Measurements from ENCODE around the gene AGBL4. TPM values are rescaled to one million over a fixed set of nuclear protein-coding genes. Genes with fewer than 3 reads are reported as not detected.
"Not testable (repeated sequence)": the region's sequence is repeated elsewhere in the genome, so short reads cannot be mapped to it uniquely, and the experiment has no call there.

Gene AGBL4
- total RNA-seq, 4 donors from 2014 or later = 0.19 to 1.0 (median 1.0) TPM; not detected in 1

DNA sequence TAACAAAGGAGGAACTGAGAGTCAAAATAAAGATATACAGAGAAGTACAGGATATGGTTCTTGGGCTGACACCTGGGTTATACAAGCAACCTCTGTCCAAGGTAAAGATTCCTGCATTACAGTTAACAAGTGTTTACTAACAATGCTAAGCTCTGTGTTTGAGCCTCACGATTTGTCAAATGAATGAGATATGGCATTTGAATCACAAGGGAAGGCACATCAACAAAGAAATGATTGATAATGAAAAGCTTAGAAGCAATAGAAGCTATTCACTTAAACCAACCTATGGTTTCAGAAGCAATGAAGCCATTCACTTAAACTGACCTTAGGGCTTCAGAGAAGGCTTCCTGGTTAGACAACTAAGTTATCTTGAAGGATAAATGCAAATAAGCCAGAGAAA lies 199.5 kb downstream of the AGBL4 start:
- H3K27me3 ChIP-seq = no peaks in the 10 kb centered on the region
- TF ChIP-seq EP300 (IDR thresholded peaks at IDR 0.05) (no peak), POLR2A (IDR thresholded peaks at IDR 0.05) (no peak), POLR2AphosphoS5 (IDR thresholded peaks at IDR 0.05) (no peak)
- TF ChIP-seq, protein P1, sequence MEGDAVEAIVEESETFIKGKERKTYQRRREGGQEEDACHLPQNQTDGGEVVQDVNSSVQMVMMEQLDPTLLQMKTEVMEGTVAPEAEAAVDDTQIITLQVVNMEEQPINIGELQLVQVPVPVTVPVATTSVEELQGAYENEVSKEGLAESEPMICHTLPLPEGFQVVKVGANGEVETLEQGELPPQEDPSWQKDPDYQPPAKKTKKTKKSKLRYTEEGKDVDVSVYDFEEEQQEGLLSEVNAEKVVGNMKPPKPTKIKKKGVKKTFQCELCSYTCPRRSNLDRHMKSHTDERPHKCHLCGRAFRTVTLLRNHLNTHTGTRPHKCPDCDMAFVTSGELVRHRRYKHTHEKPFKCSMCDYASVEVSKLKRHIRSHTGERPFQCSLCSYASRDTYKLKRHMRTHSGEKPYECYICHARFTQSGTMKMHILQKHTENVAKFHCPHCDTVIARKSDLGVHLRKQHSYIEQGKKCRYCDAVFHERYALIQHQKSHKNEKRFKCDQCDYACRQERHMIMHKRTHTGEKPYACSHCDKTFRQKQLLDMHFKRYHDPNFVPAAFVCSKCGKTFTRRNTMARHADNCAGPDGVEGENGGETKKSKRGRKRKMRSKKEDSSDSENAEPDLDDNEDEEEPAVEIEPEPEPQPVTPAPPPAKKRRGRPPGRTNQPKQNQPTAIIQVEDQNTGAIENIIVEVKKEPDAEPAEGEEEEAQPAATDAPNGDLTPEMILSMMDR (IDR thresholded peaks at IDR 0.05) = no peak
- H3K27ac ChIP-seq = no peak overlapping the region
- no peaks in the 10 kb centered on the region for H3K4me1 ChIP-seq
- no peak overlapping the region for H3K4me3 ChIP-seq
- H3K9me3 ChIP-seq = no peaks in the 10 kb centered on the region
- no peak for DNase-seq (ENCODE audit: low spot score in 2 of 2)
- WGBS = 47% methylated on average over 1 of the region's 1 CpG
- H3K36me3 ChIP-seq = no peaks in the 10 kb centered on the region

- H3K4me3 ChIP-seq = no peak overlapping the region
- WGBS = 38% methylated on average over 2 of the region's 2 CpGs
- H3K27ac ChIP-seq = no peak overlapping the region
- H3K9me3 ChIP-seq = no peaks in the 10 kb centered on the region
- TF ChIP-seq POLR2A (IDR thresholded peaks at IDR 0.05) (no peak), EP300 (IDR thresholded peaks at IDR 0.05) (no peak), POLR2AphosphoS5 (IDR thresholded peaks at IDR 0.05) (no peak)
- TF ChIP-seq, protein P1 (IDR thresholded peaks at IDR 0.05) = no peak
- H3K4me1 ChIP-seq = no peaks in the 10 kb centered on the region
- no peaks in the 10 kb centered on the region for H3K36me3 ChIP-seq
- no peaks in the 10 kb centered on the region for H3K27me3 ChIP-seq
- no peak for DNase-seq (ENCODE audit: low spot score in 2 of 2)
Measured at GRCh38 chr1:49817681-49818080, 206.1 kb downstream of the AGBL4 start.

GRCh38 chr1:49787013-49787412 lies 236.7 kb downstream of the AGBL4 start:
- not testable (repeated sequence) for H3K27ac ChIP-seq; H3K4me3 ChIP-seq; H3K9me3 ChIP-seq; H3K27me3 ChIP-seq; H3K36me3 ChIP-seq; DNase-seq (ENCODE audit: low spot score in 2 of 2); H3K4me1 ChIP-seq
- WGBS = 89% methylated on average over 17 of the region's 17 CpGs

DNA sequence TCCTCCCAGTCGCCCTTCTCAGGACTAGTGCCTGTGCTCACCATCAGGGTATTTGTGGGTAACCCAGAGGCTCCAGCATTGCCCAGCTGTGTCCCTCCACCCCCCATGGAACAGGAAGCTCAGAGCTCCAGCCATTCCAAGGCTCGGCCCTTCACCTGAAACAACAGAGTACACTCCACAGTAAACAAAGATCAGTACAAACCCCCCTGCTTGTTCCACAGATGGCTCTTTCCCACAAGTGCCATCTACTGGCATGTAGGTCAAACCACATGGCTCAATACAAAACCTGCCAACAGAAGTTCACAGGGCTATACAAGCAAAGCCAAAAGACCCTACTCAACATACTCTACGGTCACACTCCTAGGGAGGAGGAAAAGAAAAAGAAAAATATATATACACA lies 258.7 kb downstream of the AGBL4 start:
- H3K4me3 ChIP-seq = no peak overlapping the region
- no peaks in the 10 kb centered on the region for H3K9me3 ChIP-seq
- DNase-seq (ENCODE audit: low spot score in 2 of 2) = no peak
- no peaks in the 10 kb centered on the region for H3K36me3 ChIP-seq
- no peaks in the 10 kb centered on the region for H3K27me3 ChIP-seq
- TF ChIP-seq, protein P1 (IDR thresholded peaks at IDR 0.05) = no peak
- TF ChIP-seq EP300 (IDR thresholded peaks at IDR 0.05) (no peak), POLR2AphosphoS5 (IDR thresholded peaks at IDR 0.05) (no peak), POLR2A (IDR thresholded peaks at IDR 0.05) (no peak)
- no peaks in the 10 kb centered on the region for H3K4me1 ChIP-seq
- 58% methylated on average over 2 of the region's 3 CpGs for WGBS
- no peak overlapping the region for H3K27ac ChIP-seq

DNA sequence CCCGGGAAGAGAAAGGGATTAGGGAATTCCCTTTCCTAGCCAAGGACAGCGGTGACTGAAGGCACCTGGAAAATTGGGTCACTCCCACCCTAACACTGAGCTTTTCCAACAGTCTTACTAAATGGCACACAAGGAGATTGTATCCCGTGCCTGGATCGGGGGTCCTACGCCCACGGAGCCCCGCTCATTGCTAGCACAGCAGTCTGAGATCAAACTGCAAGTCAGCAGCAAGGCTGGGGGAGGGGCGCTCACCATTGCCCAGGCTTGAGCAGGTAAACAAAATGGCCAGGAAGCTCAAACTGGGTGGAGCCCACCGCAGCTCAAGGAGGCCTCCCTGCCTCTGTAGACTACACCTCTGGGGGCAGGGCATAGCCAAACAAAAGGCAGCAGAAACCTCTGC lies 285.6 kb downstream of the AGBL4 start:
- H3K4me1 ChIP-seq; H3K9me3 ChIP-seq; H3K27me3 ChIP-seq; H3K36me3 ChIP-seq; DNase-seq (ENCODE audit: low spot score in 2 of 2); H3K27ac ChIP-seq; H3K4me3 ChIP-seq: not testable (repeated sequence)
- WGBS = 70% methylated on average over 2 of the region's 9 CpGs

DNA sequence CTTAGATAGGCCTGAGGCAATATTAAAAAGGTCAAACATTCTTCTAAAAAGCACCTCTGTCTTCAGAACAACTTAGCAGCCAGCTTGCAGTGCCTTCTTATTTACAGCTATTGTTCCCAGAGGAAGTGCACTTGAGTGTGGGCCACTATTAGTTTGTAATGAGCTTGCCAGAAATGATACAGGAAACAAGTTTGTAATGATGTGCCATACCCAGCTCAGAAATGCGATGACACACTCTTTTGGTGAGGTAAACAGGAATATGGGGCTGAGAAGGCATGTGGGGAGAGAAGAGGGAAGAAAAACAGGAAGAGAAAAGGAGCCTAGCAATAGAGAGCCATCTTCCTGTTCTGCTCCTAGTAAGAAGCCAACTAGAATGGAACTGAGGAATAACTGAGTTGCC lies 295.4 kb downstream of the AGBL4 start:
- no peak overlapping the region for H3K4me3 ChIP-seq
- TF ChIP-seq EP300 (IDR thresholded peaks at IDR 0.05) (no peak), POLR2AphosphoS5 (IDR thresholded peaks at IDR 0.05) (no peak), POLR2A (IDR thresholded peaks at IDR 0.05) (no peak)
- TF ChIP-seq, protein P1 (IDR thresholded peaks at IDR 0.05) = no peak
- no peak for DNase-seq (ENCODE audit: low spot score in 2 of 2)
- peaks cover 10% of the 10 kb centered on the region for H3K9me3 ChIP-seq
- no peaks in the 10 kb centered on the region for H3K27me3 ChIP-seq
- no peaks in the 10 kb centered on the region for H3K36me3 ChIP-seq
- no peaks in the 10 kb centered on the region for H3K4me1 ChIP-seq
- H3K27ac ChIP-seq = no peak overlapping the region
- WGBS = 61% methylated on average over 1 of the region's 1 CpG
